GM23248 (cell line): ENCODE measurements around the gene CLTB. TPM values are rescaled to one million over a fixed set of nuclear protein-coding genes. Genes with fewer than 3 reads are reported as not detected.

Source experiments
- DNase-seq: peaks from one replicate; pipeline ENCODE4 v3.0.0-alpha.2; 2015
- H2AFZ ChIP-seq: fragments of 200-600 bp; sonication (generic); 2 replicates; pipeline ENCODE4 v1.6.1; 2016; ENCODE audit warnings: antibody characterized with exemption
- H3F3A ChIP-seq: fragments of 200-600 bp; sonication (generic); 2 replicates; pipeline ENCODE4 v1.6.1; 2016; ENCODE audit warnings: mild to moderate bottlenecking, antibody characterized with exemption, mixed run types; ENCODE audit not compliant: insufficient read depth
- H3K27ac ChIP-seq: fragments of 200-600 bp; sonication (generic); 2 replicates; pipeline ENCODE4 v1.5.1; 2016; ENCODE audit warnings: mild to moderate bottlenecking
- H3K27me3 ChIP-seq: fragments of 200-600 bp; sonication (generic); replicated peaks from 2 replicates; pipeline ENCODE4 v1.6.1; 2016; ENCODE audit warnings: mild to moderate bottlenecking; ENCODE audit not compliant: insufficient read depth
- H3K36me3 ChIP-seq: fragments of 200-600 bp; sonication (generic); 2 replicates; pipeline ENCODE4 v1.6.1; 2016; ENCODE audit warnings: low read depth, mild to moderate bottlenecking
- H3K4me1 ChIP-seq: fragments of 200-600 bp; sonication (generic); 2 replicates; pipeline ENCODE4 v1.6.1; 2016; ENCODE audit warnings: mild to moderate bottlenecking; ENCODE audit not compliant: insufficient read depth
- H3K4me2 ChIP-seq: fragments of 200-600 bp; sonication (generic); one replicate; pipeline ENCODE4 v1.6.1; 2016; ENCODE audit warnings: mild to moderate bottlenecking; ENCODE audit not compliant: unreplicated experiment
- H3K4me3 ChIP-seq: fragments of 200-600 bp; sonication (generic); 2 replicates; pipeline ENCODE4 v1.5.1; 2016; ENCODE audit warnings: mild to moderate bottlenecking
- H3K79me2 ChIP-seq: fragments of 200-600 bp; sonication (generic); 2 replicates; pipeline ENCODE4 v1.6.1; 2016; ENCODE audit warnings: mild to moderate bottlenecking; ENCODE audit not compliant: insufficient read depth
- H3K9ac ChIP-seq: fragments of 200-600 bp; sonication (generic); 2 replicates; pipeline ENCODE4 v1.6.1; 2016; ENCODE audit warnings: mild to moderate bottlenecking
- H3K9me2 ChIP-seq: fragments of 200-600 bp; sonication (generic); 2 replicates; pipeline ENCODE4 v1.6.1; 2016; ENCODE audit warnings: mixed run types, mild to moderate bottlenecking, moderate library complexity; ENCODE audit not compliant: insufficient read depth
- H3K9me3 ChIP-seq: fragments of 200-600 bp; sonication (generic); one replicate; pipeline ENCODE4 v1.6.1; 2017; ENCODE audit warnings: low read depth
- H4K20me1 ChIP-seq: fragments of 200-600 bp; sonication (generic); 2 replicates; pipeline ENCODE4 v1.6.0; 2016; ENCODE audit not compliant: insufficient read depth
- EZH2 ChIP-seq: fragments of 200-600 bp; sonication (generic); IDR thresholded peaks from 2 replicates; pipeline ENCODE4 v1.6.1; 2018; ENCODE audit warnings: antibody characterized with exemption, mild to moderate bottlenecking; ENCODE audit not compliant: insufficient read depth, poor library complexity, severe bottlenecking
- EZH2phosphoT487 ChIP-seq: fragments of 200-600 bp; sonication (generic); IDR thresholded peaks from 2 replicates; pipeline ENCODE4 v1.6.1; 2018; ENCODE audit warnings: antibody characterized with exemption, moderate library complexity, mild to moderate bottlenecking, low read depth; ENCODE audit not compliant: insufficient read depth
- WGBS, 2 experiments: methylation state at CpG; one replicate each; pipeline ENCODE4 v1.1.6; 2015 to 2017; ENCODE audit warnings: low lambda C conversion rate in 2 of 2, low coverage in 1 of 2; ENCODE audit errors: missing lambda C conversion rate in 2 of 2; 5-methylcytosine and 5-hydroxymethylcytosine counted together
- in situ Hi-C: fragments of 300-500 bp; cut with MboI; formaldehyde crosslinking; loops from 2 replicates; pipeline ENCODE4 v1.15.0; 2020
- polyA plus RNA-seq: library from polyadenylated mRNA; unstranded; fragments of >200 nt; fragmentation: Nextera tagmentation; extraction: Ambion mirVana; gene quantifications from 2 replicates; pipeline ENCODE4 v1.2.1, GENCODE V29; 2016
- total RNA-seq: library from RNA; depleted of rRNA; stranded (reverse); fragments of >200 nt; shearing (Covaris generic); gene quantifications from 2 replicates; pipeline ENCODE4 v1.2.3, GENCODE V29; 2014

CLTB gene
- total and polyA plus RNA-seq, 2 experiments from 2014 or later, result 128 to 130 TPM

- Histone ChIP-seq H4K20me1 (no peaks in the 10 kb centered on the region), H3K4me2 (no peak overlapping the region), H3K27ac (no peak overlapping the region), H3K36me3 (0 out of 2 replicates have a peak, but pooled peaks cover 3% of the 10 kb centered on the region), H3K9ac (no peak overlapping the region), H3F3A (peaks cover 13% of the 10 kb centered on the region), H2AFZ (no peak overlapping the region), H3K9me3 (no peaks in the 10 kb centered on the region), H3K4me3 (no peak overlapping the region), H3K27me3 (no peaks in the 10 kb centered on the region), H3K4me1 (peaks cover 5% of the 10 kb centered on the region; the same call in 1 of the 2 replicates), H3K9me2 (no peaks in the 10 kb centered on the region), H3K79me2 (peaks cover 24% of the 10 kb centered on the region)
- no peak for DNase-seq
- 91 to 93% methylated on average over 11 of the region's 11 CpGs for WGBS, 2 experiments
- TF ChIP-seq EZH2phosphoT487, result no peak
- TF ChIP-seq EZH2, result no peak
- in situ Hi-C loops, result no loop called here
Observed at GRCh38 chr5:176392526-176392925, 23.8 kb downstream of the CLTB start.

GRCh38 chr5:176391999-176392398 is 24.3 kb downstream of the CLTB start:
- peaks cover 13% of the 10 kb centered on the region for H3F3A ChIP-seq
- no peak for TF ChIP-seq EZH2phosphoT487
- no peak for TF ChIP-seq EZH2
- in situ Hi-C loops, result no loop called here
- 0 out of 2 replicates have a peak, but pooled peaks cover 3% of the 10 kb centered on the region for H3K36me3 ChIP-seq
- no peak overlapping the region for H3K9ac ChIP-seq
- H3K4me3 ChIP-seq, result no peak overlapping the region
- peaks cover 9% of the 10 kb centered on the region; the same call in 1 of the 2 replicates for H3K4me1 ChIP-seq
- H4K20me1 ChIP-seq, result no peaks in the 10 kb centered on the region
- peaks cover 30% of the 10 kb centered on the region for H3K79me2 ChIP-seq
- H2AFZ ChIP-seq, result no peak overlapping the region
- H3K27me3 ChIP-seq, result no peaks in the 10 kb centered on the region
- DNase-seq, result no peak
- WGBS, 2 experiments, result 83 to 85% methylated on average over 4 of the region's 4 CpGs
- H3K27ac ChIP-seq, result no peak overlapping the region
- no peak overlapping the region for H3K4me2 ChIP-seq
- no peaks in the 10 kb centered on the region for H3K9me3 ChIP-seq
- no peaks in the 10 kb centered on the region for H3K9me2 ChIP-seq

GRCh38 chr5:176391479-176391878 is 24.9 kb downstream of the CLTB start:
- in situ Hi-C loops, result no loop called here
- H3K9ac ChIP-seq, result no peak overlapping the region
- H3K9me3 ChIP-seq, result no peaks in the 10 kb centered on the region
- H3F3A ChIP-seq, result peaks cover 13% of the 10 kb centered on the region
- H4K20me1 ChIP-seq, result no peaks in the 10 kb centered on the region
- H3K27ac ChIP-seq, result no peak overlapping the region
- H3K79me2 ChIP-seq, result peaks cover 35% of the 10 kb centered on the region
- 94 to 97% methylated on average over 4 of the region's 4 CpGs for WGBS, 2 experiments
- no peak overlapping the region for H2AFZ ChIP-seq
- TF ChIP-seq EZH2 (no peak), EZH2phosphoT487 (no peak)
- H3K36me3 ChIP-seq, result 0 out of 2 replicates have a peak, but pooled peaks cover 3% of the 10 kb centered on the region
- H3K27me3 ChIP-seq, result no peaks in the 10 kb centered on the region
- no peak for DNase-seq
- peaks cover 14% of the 10 kb centered on the region; the same call in 1 of the 2 replicates for H3K4me1 ChIP-seq
- H3K4me2 ChIP-seq, result no peak overlapping the region
- no peaks in the 10 kb centered on the region for H3K9me2 ChIP-seq
- no peak overlapping the region for H3K4me3 ChIP-seq

GRCh38 chr5:176389135-176390123 is 26.9 kb downstream of the CLTB start:
- no peaks in the 10 kb centered on the region for H3K27me3 ChIP-seq
- TF ChIP-seq EZH2phosphoT487, result no peak
- no peak for TF ChIP-seq EZH2

More at GRCh38 chr5:176389135-176390123, 26.9 kb downstream of the CLTB start:
- peak overlapping the region; percentile 90 for H3K4me2 ChIP-seq
- peak overlapping the region; percentile 100 for H3K4me3 ChIP-seq
- H3K36me3 ChIP-seq, result peaks cover 13% of the 10 kb centered on the region; the same call in 1 of the 2 replicates
- H3K9me3 ChIP-seq, result no peaks in the 10 kb centered on the region
- H3K27ac ChIP-seq, result peak overlapping the region; percentile 93
- H3K4me1 ChIP-seq, result peaks cover 20% of the 10 kb centered on the region; the same call in 1 of the 2 replicates
- no peaks in the 10 kb centered on the region for H4K20me1 ChIP-seq
- peaks cover 13% of the 10 kb centered on the region for H3F3A ChIP-seq
- in situ Hi-C loops, result no loop called here
- H3K9ac ChIP-seq, result peak overlapping the region; percentile 96
- H3K9me2 ChIP-seq, result no peaks in the 10 kb centered on the region
- peaks cover 54% of the 10 kb centered on the region for H3K79me2 ChIP-seq
- peak overlapping the region; percentile 99 for H2AFZ ChIP-seq
- WGBS, 2 experiments, result 30% methylated on average over 39 to 41 of the region's 41 CpGs
- DNase-seq, result no peak
